ENCODE data around the gene MGMT.

DNA sequence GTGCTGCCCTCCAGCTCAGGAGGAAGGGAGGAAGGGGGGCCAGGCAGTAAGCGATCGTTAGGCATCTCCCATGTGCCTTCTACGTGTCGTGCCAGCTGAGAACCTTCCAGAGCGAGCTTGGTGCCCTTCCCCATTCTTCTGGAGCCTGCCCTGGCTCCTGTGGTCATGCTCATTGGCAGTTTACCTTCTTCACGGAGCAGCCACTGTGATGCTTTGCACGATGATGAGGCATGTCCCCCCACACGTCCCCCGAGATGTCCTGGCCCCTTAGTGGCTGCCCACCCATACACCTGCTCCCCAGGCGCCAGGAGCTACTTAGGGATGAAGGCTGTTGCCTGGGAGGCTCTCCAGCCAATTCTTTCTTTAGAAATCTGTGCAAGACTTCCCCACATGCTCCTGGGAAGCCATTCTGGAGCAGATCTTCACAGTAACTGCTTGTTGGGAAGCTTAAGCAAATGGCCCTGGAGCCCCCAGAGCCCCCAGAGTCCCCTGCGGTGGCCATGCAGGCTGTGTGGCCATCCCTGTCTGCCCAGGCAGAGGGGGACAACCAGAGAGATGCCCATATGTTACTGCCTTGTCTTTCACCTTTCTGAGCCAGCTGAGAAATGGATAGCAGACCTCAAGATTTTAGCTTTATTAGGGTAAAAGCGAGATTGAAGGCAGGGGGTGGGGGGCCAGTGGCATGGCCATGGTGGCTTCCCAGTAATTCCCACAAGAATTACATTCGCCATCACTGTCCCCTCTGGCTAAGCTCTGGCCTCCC is 298.0 kb downstream of the MGMT start:
- no peak for TF ChIP-seq POLR2A (IDR thresholded peaks at IDR 0.05)
- TF ChIP-seq, protein P1, sequence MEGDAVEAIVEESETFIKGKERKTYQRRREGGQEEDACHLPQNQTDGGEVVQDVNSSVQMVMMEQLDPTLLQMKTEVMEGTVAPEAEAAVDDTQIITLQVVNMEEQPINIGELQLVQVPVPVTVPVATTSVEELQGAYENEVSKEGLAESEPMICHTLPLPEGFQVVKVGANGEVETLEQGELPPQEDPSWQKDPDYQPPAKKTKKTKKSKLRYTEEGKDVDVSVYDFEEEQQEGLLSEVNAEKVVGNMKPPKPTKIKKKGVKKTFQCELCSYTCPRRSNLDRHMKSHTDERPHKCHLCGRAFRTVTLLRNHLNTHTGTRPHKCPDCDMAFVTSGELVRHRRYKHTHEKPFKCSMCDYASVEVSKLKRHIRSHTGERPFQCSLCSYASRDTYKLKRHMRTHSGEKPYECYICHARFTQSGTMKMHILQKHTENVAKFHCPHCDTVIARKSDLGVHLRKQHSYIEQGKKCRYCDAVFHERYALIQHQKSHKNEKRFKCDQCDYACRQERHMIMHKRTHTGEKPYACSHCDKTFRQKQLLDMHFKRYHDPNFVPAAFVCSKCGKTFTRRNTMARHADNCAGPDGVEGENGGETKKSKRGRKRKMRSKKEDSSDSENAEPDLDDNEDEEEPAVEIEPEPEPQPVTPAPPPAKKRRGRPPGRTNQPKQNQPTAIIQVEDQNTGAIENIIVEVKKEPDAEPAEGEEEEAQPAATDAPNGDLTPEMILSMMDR (IDR thresholded peaks at IDR 0.05), result no peak
